Prostate gland (tissue), 2 donors: Measurements from ENCODE around the gene ZNF777. TPM values are rescaled to one million over a fixed set of nuclear protein-coding genes. Genes with fewer than 3 reads are reported as not detected.

Source experiments
- DNase-seq: peaks from one replicate; pipeline ENCODE4 v3.0.0-alpha.2; 2019; ENCODE audit warnings: low spot score
- H3K27ac ChIP-seq, 2 donors: fragments of 200-600 bp; sonication (generic); 2 replicates each; pipeline ENCODE4 v1.5.1; 2017 to 2019
- H3K27me3 ChIP-seq: fragments of 200-600 bp; sonication (generic); replicated peaks from 2 replicates; pipeline ENCODE4 v1.5.1; 2019; ENCODE audit not compliant: insufficient read depth
- H3K36me3 ChIP-seq, 2 donors: fragments of 200-600 bp; sonication (generic); 1 replicate in 1 of 2; 2 replicates in 1 of 2; pipeline versions ENCODE4 v1.5.1 to v1.8.1; 2017 to 2019
- H3K4me1 ChIP-seq: fragments of 200-600 bp; sonication (generic); replicated peaks from 2 replicates; pipeline ENCODE4 v1.5.1; 2019
- H3K4me3 ChIP-seq, 2 donors: fragments of 200-600 bp; sonication (generic); 2 replicates each; pipeline ENCODE4 v1.5.1; 2017 to 2019
- H3K9me3 ChIP-seq: fragments of 200-600 bp; sonication (generic); 2 replicates; pipeline ENCODE4 v1.5.1; 2017
- POLR2A ChIP-seq: fragments of 450-650 bp; IDR thresholded peaks from one replicate; pipeline ENCODE4 v1.6.1; 2016; ENCODE audit warnings: antibody characterized with exemption, mild to moderate bottlenecking
- POLR2AphosphoS5 ChIP-seq: sonication (generic); formaldehyde crosslinking; IDR thresholded peaks from one replicate; pipeline ENCODE4 v1.6.1; 2017; ENCODE audit warnings: antibody characterized with exemption
- WGBS: methylation state at CpG from one replicate; pipeline ENCODE4 v1.1.5; 2018; 5-methylcytosine and 5-hydroxymethylcytosine counted together
- intact Hi-C: fragments of 100-400 bp; cut with DNase I; formaldehyde crosslinking; loops from one replicate; pipeline ENCODE4 v1.14.2; 2022
- total RNA-seq, 2 donors: library from RNA; depleted of rRNA; stranded (reverse); fragments of >200 nt; gene quantifications; one replicate each; pipeline ENCODE4 v1.1.0, GENCODE V29; 2016
- TF ChIP-seq, protein P1 (sequence below), 4 experiments: fragments of 200-600 bp in 2 of 4; fragments of 450-650 bp in 2 of 4; sonication (generic) in 2 of 4; IDR thresholded peaks; 1 replicate in 3 of 4; 2 replicates in 1 of 4; pipeline ENCODE4 v1.5.1; 2016 to 2019; ENCODE audit warnings: antibody characterized with exemption in 4 of 4, mild to moderate bottlenecking in 2 of 4, moderate library complexity in 2 of 4

Gene ZNF777
- total RNA-seq = 10 to 100 TPM; 19.5 to 26.2 TPM

GRCh38 chr7:149460493-149461277 is at the start of gene ZNF777:
Gene ZNF777, minus strand, starts transcription at chr7:149461062. Its CDS starts 5,040 bp downstream, at chr7:149456022.
- peak within 1 kb of the TSS; percentile 78 to 81 for H3K27ac ChIP-seq
- 2% methylated on average over 16 of the region's 64 CpGs for WGBS
- DNase-seq = peak; percentile 73
- intact Hi-C loops = no loop called here
- H3K4me1 ChIP-seq = peaks cover 12% of the 10 kb centered on the region
- H3K4me3 ChIP-seq = peak within 1 kb of the TSS; percentile 62 to 76
- H3K36me3 ChIP-seq = peaks cover under 1 to 1% of the 10 kb centered on the region in 2 donors
- no peaks in the 10 kb centered on the region for H3K9me3 ChIP-seq
- peak; percentile 26 for TF ChIP-seq POLR2AphosphoS5
- no peak for TF ChIP-seq POLR2A
- TF ChIP-seq, protein P1, sequence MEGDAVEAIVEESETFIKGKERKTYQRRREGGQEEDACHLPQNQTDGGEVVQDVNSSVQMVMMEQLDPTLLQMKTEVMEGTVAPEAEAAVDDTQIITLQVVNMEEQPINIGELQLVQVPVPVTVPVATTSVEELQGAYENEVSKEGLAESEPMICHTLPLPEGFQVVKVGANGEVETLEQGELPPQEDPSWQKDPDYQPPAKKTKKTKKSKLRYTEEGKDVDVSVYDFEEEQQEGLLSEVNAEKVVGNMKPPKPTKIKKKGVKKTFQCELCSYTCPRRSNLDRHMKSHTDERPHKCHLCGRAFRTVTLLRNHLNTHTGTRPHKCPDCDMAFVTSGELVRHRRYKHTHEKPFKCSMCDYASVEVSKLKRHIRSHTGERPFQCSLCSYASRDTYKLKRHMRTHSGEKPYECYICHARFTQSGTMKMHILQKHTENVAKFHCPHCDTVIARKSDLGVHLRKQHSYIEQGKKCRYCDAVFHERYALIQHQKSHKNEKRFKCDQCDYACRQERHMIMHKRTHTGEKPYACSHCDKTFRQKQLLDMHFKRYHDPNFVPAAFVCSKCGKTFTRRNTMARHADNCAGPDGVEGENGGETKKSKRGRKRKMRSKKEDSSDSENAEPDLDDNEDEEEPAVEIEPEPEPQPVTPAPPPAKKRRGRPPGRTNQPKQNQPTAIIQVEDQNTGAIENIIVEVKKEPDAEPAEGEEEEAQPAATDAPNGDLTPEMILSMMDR (IDR thresholded peaks at IDR 0.05) = peak in 3 of 4 experiments; percentile 7 to 56 (median 55)
- no peaks in the 10 kb centered on the region for H3K27me3 ChIP-seq

GRCh38 chr7:149510248-149510647 is 49.4 kb upstream of the ZNF777 start:
- no peaks in the 10 kb centered on the region for H3K36me3 ChIP-seq
- no peaks in the 10 kb centered on the region for H3K4me1 ChIP-seq
- no peak overlapping the region for H3K4me3 ChIP-seq
- intact Hi-C loops = no loop called here
- DNase-seq = no peak
- H3K27ac ChIP-seq = no peak overlapping the region
- H3K9me3 ChIP-seq = no peaks in the 10 kb centered on the region
- H3K27me3 ChIP-seq = no peaks in the 10 kb centered on the region
- no peak for TF ChIP-seq POLR2AphosphoS5
- no peak for TF ChIP-seq POLR2A
- TF ChIP-seq, protein P1 (IDR thresholded peaks at IDR 0.05) = no peak

DNA sequence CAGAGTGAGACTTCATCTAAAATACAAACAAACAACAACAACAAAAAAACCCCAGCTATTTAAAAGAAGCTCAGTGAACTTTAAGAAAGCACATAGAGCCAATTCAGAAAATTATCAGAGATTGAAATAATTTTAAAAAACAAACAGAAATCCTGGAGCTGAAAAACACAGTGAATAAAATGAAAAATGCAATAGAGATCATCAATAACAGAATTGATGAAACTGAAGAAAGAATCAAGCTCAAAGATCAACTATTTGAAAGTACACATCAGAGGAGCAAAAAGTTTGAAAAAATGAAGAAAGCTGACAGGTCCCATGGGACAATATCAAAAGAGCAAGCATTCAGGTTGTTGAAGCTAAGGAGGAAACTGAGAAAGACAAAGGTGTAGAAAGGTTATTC is 48.9 kb upstream of the ZNF777 start:
- Histone ChIP-seq H3K27me3 (no peaks in the 10 kb centered on the region), H3K9me3 (no peaks in the 10 kb centered on the region), H3K4me1 (no peaks in the 10 kb centered on the region), H3K27ac (no peak overlapping the region), H3K4me3 (no peak overlapping the region), H3K36me3 (no peaks in the 10 kb centered on the region)
- DNase-seq = no peak
- intact Hi-C loops = no loop called here
- TF ChIP-seq POLR2AphosphoS5 (no peak), POLR2A (no peak)
- TF ChIP-seq, protein P1 (IDR thresholded peaks at IDR 0.05) = no peak

GRCh38 chr7:149505551-149505950 is 44.7 kb upstream of the ZNF777 start:
- H3K9me3 ChIP-seq = no peaks in the 10 kb centered on the region
- no peaks in the 10 kb centered on the region for H3K36me3 ChIP-seq
- H3K27ac ChIP-seq = no peak overlapping the region
- H3K27me3 ChIP-seq = no peaks in the 10 kb centered on the region
- no peaks in the 10 kb centered on the region for H3K4me1 ChIP-seq
- no peak overlapping the region for H3K4me3 ChIP-seq
- no peak for DNase-seq
- TF ChIP-seq POLR2A (no peak), POLR2AphosphoS5 (no peak)
- TF ChIP-seq, protein P1 (IDR thresholded peaks at IDR 0.05) = no peak
- intact Hi-C loops = no loop called here

GRCh38 chr7:149501651-149502050 is 40.8 kb upstream of the ZNF777 start:
- no peaks in the 10 kb centered on the region for H3K36me3 ChIP-seq
- intact Hi-C loops = no loop called here
- H3K4me1 ChIP-seq = no peaks in the 10 kb centered on the region
- H3K9me3 ChIP-seq = no peaks in the 10 kb centered on the region
- H3K4me3 ChIP-seq = no peak overlapping the region
- no peak for DNase-seq
- no peak overlapping the region for H3K27ac ChIP-seq
- 76% methylated on average over 13 of the region's 13 CpGs for WGBS
- no peak for TF ChIP-seq POLR2A
- TF ChIP-seq, protein P1 (IDR thresholded peaks at IDR 0.05) = no peak
- no peaks in the 10 kb centered on the region for H3K27me3 ChIP-seq
